ENCODE results near the gene MARVELD1.

Gene MARVELD1

GRCh38 chr10:97689559-97690020 is 23.9 kb upstream of the MARVELD1 start:
- in situ Hi-C loops (cut with MboI; ENCODE audit: low sequenced_read_pairs), result no loop called here

GRCh38 chr10:97690133-97690532 is 23.4 kb upstream of the MARVELD1 start:
- in situ Hi-C loops (cut with MboI; ENCODE audit: low sequenced_read_pairs), result no loop called here

GRCh38 chr10:97698072-97698655 is 15.4 kb upstream of the MARVELD1 start:
- in situ Hi-C loops (cut with MboI; ENCODE audit: low sequenced_read_pairs), result loop anchor here (5.0 kb wide), 1 partner anchor 1296 kb away; no protein-coding TSS in a partner anchor

GRCh38 chr10:97701438-97702069 is 12.0 kb upstream of the MARVELD1 start:
- in situ Hi-C loops (cut with MboI; ENCODE audit: low sequenced_read_pairs), result no loop called here

GRCh38 chr10:97703398-97704067 is 10.0 kb upstream of the MARVELD1 start:
- in situ Hi-C loops (cut with MboI; ENCODE audit: low sequenced_read_pairs), result no loop called here

- in situ Hi-C loops (cut with MboI; ENCODE audit: low sequenced_read_pairs), result no loop called here
Observed at GRCh38 chr10:97704341-97704740, 9.2 kb upstream of the MARVELD1 start.

GRCh38 chr10:97705006-97705670 is 8.4 kb upstream of the MARVELD1 start:
- in situ Hi-C loops (cut with MboI; ENCODE audit: low sequenced_read_pairs), result no loop called here

- in situ Hi-C loops (cut with MboI; ENCODE audit: low sequenced_read_pairs), result no loop called here
Observed at GRCh38 chr10:97707134-97707861, 6.2 kb upstream of the MARVELD1 start.

GRCh38 chr10:97708167-97708566 is 5.4 kb upstream of the MARVELD1 start:
- in situ Hi-C loops (cut with MboI; ENCODE audit: low sequenced_read_pairs), result no loop called here

- in situ Hi-C loops (cut with MboI; ENCODE audit: low sequenced_read_pairs), result no loop called here
Observed at GRCh38 chr10:97708976-97709946, 4.3 kb upstream of the MARVELD1 start.

- in situ Hi-C loops (cut with MboI; ENCODE audit: low sequenced_read_pairs), result no loop called here
Observed at GRCh38 chr10:97711640-97712572, 1.6 kb upstream of the MARVELD1 start.

- in situ Hi-C loops (cut with MboI; ENCODE audit: low sequenced_read_pairs), result no loop called here
Observed at GRCh38 chr10:97713826-97714400, 383 bp downstream of the MARVELD1 start.

- in situ Hi-C loops (cut with MboI; ENCODE audit: low sequenced_read_pairs), result no loop called here
Observed at GRCh38 chr10:97714401-97715258, 1.1 kb downstream of the MARVELD1 start.

GRCh38 chr10:97715259-97715874 is 1.8 kb downstream of the MARVELD1 start:
- in situ Hi-C loops (cut with MboI; ENCODE audit: low sequenced_read_pairs), result no loop called here

GRCh38 chr10:97717627-97718026 is 4.1 kb downstream of the MARVELD1 start:
- in situ Hi-C loops (cut with MboI; ENCODE audit: low sequenced_read_pairs), result no loop called here

GRCh38 chr10:97718178-97718577 is 4.6 kb downstream of the MARVELD1 start:
- in situ Hi-C loops (cut with MboI; ENCODE audit: low sequenced_read_pairs), result no loop called here

- in situ Hi-C loops (cut with MboI; ENCODE audit: low sequenced_read_pairs), result no loop called here
Observed at GRCh38 chr10:97718659-97719142, 5.2 kb downstream of the MARVELD1 start.
